ENCODE results near the gene CASP2.

CASP2 gene

DNA sequence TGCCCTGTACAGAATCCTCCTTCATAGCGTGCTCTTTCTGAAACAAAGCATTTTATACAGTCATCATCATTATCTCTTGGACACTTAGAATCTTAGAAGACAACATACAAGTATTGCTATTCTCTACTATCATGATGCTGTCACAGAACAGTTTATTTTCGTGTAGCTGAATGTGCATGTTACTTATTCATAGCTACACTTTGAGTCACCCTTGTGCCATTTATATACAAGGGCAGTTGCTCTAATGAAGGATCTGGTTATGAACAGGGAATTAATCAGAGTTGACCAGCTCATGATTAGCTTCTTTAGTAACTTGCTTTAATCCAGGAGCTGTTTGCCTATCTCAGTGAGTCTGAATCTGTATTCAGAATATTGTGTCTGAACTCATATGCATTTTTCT is 11.2 kb downstream of the CASP2 start:
- no peak for DNase-seq

- no peak for DNase-seq
These were observed 11.7 kb downstream of the CASP2 start for GRCh38 chr7:143299840-143300239.

DNA sequence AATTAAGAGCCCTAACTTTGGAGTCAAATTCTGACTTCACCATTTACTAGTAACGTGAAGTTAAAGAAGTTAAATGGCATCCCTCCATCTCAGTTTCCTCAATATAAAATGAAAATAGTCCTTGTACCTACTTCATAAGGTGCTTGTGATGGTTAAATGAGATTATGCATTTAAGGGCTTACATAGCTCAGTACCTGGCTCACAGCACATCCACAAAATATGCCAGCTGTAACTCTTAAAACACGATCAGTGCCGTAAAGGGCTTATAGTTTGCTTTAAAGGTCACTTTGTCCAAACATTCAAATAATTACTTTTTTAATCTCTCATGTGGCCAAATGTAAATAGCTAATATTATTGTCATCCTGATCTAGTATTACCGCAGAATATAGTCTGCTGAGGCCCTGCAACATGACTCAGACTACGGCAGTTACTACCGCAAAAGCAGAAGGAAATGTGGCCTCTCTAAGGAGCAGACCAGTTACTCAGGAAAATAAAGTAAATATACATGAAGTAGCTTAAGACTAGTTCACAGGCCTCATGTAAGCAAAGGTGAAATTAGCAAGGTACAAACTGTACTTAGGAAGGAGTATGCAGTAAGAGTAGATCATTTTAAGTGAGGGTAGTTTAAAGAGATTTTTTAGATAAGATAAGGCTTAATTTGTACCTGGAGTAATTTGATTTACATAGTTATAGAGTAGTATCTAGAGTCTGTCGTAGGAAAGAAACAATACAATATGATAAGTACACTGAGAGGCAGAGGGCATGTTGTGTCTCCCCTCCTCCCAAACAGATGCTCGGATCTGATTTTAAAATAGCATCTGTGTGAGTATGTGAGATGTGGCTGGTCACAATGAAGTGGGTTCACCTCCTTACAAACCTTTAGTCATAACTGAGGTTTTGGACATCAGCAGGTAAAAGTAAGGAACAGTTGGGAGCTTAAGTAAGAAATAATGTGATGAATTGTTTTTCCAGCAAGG is 13.1 kb downstream of the CASP2 start:
- DNase-seq = no peak

DNA sequence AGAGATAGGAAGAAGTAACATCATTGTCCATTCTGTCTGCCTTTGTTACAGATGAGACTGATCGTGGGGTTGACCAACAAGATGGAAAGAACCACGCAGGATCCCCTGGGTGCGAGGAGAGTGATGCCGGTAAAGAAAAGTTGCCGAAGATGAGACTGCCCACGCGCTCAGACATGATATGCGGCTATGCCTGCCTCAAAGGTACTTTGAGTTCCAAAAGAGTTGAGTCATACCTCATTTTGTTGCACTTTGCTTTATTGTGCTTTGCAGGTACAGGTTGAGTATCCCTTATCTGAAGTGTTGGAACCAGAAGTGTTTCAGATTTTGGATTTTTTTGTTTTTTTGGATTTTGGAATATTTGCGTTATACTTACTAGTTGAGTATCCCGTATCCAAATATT is 15.6 kb downstream of the CASP2 start:
- no peak for DNase-seq

- DNase-seq = no peak
These were observed 16.8 kb downstream of the CASP2 start for GRCh38 chr7:143304938-143305337.

GRCh38 chr7:143305423-143306070 is 17.4 kb downstream of the CASP2 start:
- no peak for DNase-seq

DNA sequence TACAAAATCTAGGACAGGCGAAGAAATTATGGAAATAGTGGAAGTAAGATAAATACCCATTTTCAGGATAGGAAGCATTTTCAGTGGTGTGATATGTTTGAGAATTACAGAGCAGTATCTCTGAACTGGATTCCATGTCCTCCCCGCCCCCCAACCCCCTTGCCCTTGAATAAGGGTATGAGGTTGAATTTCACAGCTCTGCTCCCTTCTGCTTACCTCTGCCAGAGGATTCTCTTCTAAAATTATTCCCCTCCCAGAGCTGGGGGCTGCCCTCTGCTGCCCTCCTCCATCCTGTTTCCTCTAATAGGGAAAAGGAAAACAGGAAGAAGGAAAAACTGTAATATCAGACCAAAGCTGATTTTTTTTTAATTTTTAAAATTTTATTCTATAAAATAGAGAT is 20.5 kb downstream of the CASP2 start:
- DNase-seq = no peak

- no peak for DNase-seq
These were observed 26.0 kb downstream of the CASP2 start for GRCh38 chr7:143314127-143314526.

DNA sequence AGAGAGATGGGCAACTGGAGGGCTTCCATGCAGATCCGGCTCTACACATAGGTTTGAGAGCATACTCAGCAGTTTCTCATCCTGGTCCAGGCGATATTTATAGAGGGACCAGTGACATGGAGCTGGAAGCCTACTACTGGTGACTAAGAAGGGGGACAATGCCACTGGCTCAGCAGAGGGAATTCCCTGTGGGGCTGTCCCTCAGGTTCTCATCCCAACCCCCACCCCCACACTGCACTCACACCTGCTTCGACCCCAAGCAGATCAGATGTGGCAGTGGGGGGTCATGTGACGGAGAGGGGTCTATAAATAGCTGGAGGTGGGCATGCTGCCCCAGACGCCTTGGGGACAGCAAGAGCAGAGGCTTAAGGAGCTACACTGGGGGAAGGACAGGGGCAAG is 27.6 kb downstream of the CASP2 start, which contains the start of gene CLCN1:
TSS of gene CLCN1 (plus strand) at position 336 of the 400 bp plus-strand sequence. CDS start 102 bp downstream, outside the sequence.
- no peak for DNase-seq

- no peak for DNase-seq
These were observed 28.3 kb downstream of the CASP2 start for GRCh38 chr7:143316492-143316891.

DNA sequence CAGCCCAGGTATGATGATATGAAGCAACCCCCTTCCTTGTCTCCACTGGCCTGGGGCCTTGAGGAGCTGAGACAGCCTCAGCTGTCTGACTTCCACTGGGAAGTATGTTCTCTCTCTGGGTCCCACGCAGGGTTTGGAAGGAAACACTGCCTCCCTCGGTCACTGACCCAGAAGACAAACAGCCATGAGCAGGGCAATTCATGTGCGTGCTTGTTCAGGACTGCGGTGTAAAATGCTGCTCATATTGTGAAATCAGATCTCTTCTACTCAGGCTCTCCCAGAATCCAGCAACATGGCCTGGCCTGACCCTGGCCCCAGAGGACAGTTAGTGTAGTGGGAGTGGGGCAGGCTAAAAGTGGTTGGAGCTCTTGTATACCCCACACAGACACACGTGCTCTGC is 30.5 kb downstream of the CASP2 start:
- DNase-seq = no peak

GRCh38 chr7:143320620-143321019 is 32.5 kb downstream of the CASP2 start:
- DNase-seq = no peak

- DNase-seq = no peak
These were observed 33.1 kb downstream of the CASP2 start for GRCh38 chr7:143321242-143321641.

DNA sequence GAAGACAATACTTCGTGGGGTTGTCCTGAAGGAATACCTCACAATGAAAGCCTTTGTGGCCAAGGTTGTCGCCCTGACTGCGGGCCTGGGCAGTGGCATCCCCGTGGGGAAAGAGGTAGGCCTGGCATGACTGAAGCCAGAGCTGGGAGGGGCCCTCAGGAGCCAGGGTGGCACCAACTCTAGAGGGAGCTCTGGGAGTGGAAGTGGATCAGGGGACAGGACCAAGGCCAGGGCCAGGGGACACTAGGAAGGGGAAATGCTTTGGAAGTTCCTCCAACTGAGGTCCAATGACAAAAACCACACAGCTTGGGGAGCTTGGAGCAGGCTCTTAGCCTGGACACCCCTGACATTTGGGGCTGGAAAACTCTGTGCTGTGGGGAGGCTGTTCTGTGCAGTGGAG is 33.6 kb downstream of the CASP2 start:
- DNase-seq = no peak

GRCh38 chr7:143322760-143323633 is 34.8 kb downstream of the CASP2 start:
- no peak for DNase-seq

- no peak for DNase-seq
These were observed 35.5 kb downstream of the CASP2 start for GRCh38 chr7:143323653-143324052.

GRCh38 chr7:143325240-143325639 is 37.1 kb downstream of the CASP2 start:
- DNase-seq = no peak

- no peak for DNase-seq
These were observed 39.8 kb downstream of the CASP2 start for GRCh38 chr7:143327903-143328302.

- no peak for DNase-seq
These were observed 41.5 kb downstream of the CASP2 start for GRCh38 chr7:143329471-143330170.

- no peak for DNase-seq
These were observed 43.1 kb downstream of the CASP2 start for GRCh38 chr7:143331179-143331801.

GRCh38 chr7:143334244-143334643 is 46.1 kb downstream of the CASP2 start:
- no peak for DNase-seq

- no peak for DNase-seq
These were observed 49.1 kb downstream of the CASP2 start for GRCh38 chr7:143337216-143337615.
